Common myeloid progenitor, CD34-positive (primary cell): ENCODE measurements around the gene PAGR1.
A peak's percentile ranks its signal among the peaks of the same experiment; 100 is the strongest.
"Not testable (repeated sequence)": the region's sequence is repeated elsewhere in the genome, so short reads cannot be mapped to it uniquely, and the experiment has no call there.

Source experiments
- CTCF ChIA-PET: fragments of 350-600 bp; sonication (Branson Sonifier 250); formaldehyde crosslinking; loops from one replicate; lab custom pipeline; 2021; ENCODE audit warnings: antibody characterized with exemption; lab: Charles Lee
- POLR2A ChIA-PET: fragments of 350-600 bp; sonication (Branson Sonifier 250); formaldehyde crosslinking; loops from one replicate; lab custom pipeline; 2021; ENCODE audit warnings: antibody characterized with exemption; lab: Charles Lee
- DNase-seq, 3 donors: peaks; one replicate each; pipeline versions ENCODE4 v3.0.0 to v3.0.0-alpha.2; 2013
- H3K27ac ChIP-seq, 2 experiments: 1 replicate in 1 of 2; 2 replicates in 1 of 2; pipeline ENCODE4 v1.7.0; 2013; ENCODE audit warnings: inconsistent platforms in 2 of 2, low read length in 2 of 2, mild to moderate bottlenecking in 2 of 2, low read depth in 1 of 2, moderate library complexity in 1 of 2; ENCODE audit not compliant: severe bottlenecking in 2 of 2, insufficient read depth in 1 of 2, poor library complexity in 1 of 2
- H3K27me3 ChIP-seq, 5 experiments: replicated peaks in 2 of 5; 1 replicate in 3 of 5; 2 replicates in 2 of 5; pipeline versions ENCODE4 v1.6.1 to v1.7.0; 2013; ENCODE audit warnings: low read length in 4 of 5, mild to moderate bottlenecking in 2 of 5, moderate library complexity in 2 of 5, inconsistent platforms in 1 of 5; ENCODE audit not compliant: insufficient read depth in 5 of 5, control insufficient read depth in 4 of 5
- H3K36me3 ChIP-seq, 4 experiments: 1 replicate in 2 of 4; 2 replicates in 2 of 4; pipeline versions ENCODE4 v1.6.1 to v1.7.0; 2013; ENCODE audit warnings: low read length in 3 of 4, control low read depth in 1 of 4, mild to moderate bottlenecking in 1 of 4; ENCODE audit not compliant: control insufficient read depth in 4 of 4, insufficient read depth in 4 of 4
- H3K4me1 ChIP-seq, 4 experiments: 1 replicate in 3 of 4; 2 replicates in 1 of 4; pipeline versions ENCODE4 v1.6.1 to v1.7.1; 2013; ENCODE audit warnings: low read length in 3 of 4, mild to moderate bottlenecking in 3 of 4, control low read depth in 1 of 4, inconsistent platforms in 1 of 4, moderate library complexity in 1 of 4; ENCODE audit not compliant: control insufficient read depth in 4 of 4, insufficient read depth in 4 of 4; ENCODE audit errors: control extremely low read depth in 1 of 4
- H3K4me3 ChIP-seq, 7 experiments: 1 replicate in 4 of 7; 2 replicates in 3 of 7; pipeline versions ENCODE4 v1.5.1 to v1.7.0; 2013; ENCODE audit warnings: mild to moderate bottlenecking in 7 of 7, low read length in 6 of 7, moderate library complexity in 6 of 7, inconsistent platforms in 2 of 7, low read depth in 2 of 7, control low read depth in 1 of 7; ENCODE audit not compliant: insufficient read depth in 4 of 7, control insufficient read depth in 1 of 7; ENCODE audit errors: extremely low read depth in 1 of 7
- H3K9me3 ChIP-seq, 5 experiments: 1 replicate in 4 of 5; 2 replicates in 1 of 5; pipeline versions ENCODE4 v1.6.1 to v1.7.1; 2013; ENCODE audit warnings: low read length in 4 of 5, mild to moderate bottlenecking in 2 of 5, inconsistent platforms in 1 of 5, low read depth in 1 of 5, moderate library complexity in 1 of 5; ENCODE audit not compliant: control insufficient read depth in 4 of 5, insufficient read depth in 2 of 5; ENCODE audit errors: control extremely low read depth in 1 of 5
- WGBS: methylation state at CpG from one replicate; pipeline ENCODE4 v1.1.5; 2013; ENCODE audit not compliant: insufficient coverage; 5-methylcytosine and 5-hydroxymethylcytosine counted together

PAGR1 gene

DNA sequence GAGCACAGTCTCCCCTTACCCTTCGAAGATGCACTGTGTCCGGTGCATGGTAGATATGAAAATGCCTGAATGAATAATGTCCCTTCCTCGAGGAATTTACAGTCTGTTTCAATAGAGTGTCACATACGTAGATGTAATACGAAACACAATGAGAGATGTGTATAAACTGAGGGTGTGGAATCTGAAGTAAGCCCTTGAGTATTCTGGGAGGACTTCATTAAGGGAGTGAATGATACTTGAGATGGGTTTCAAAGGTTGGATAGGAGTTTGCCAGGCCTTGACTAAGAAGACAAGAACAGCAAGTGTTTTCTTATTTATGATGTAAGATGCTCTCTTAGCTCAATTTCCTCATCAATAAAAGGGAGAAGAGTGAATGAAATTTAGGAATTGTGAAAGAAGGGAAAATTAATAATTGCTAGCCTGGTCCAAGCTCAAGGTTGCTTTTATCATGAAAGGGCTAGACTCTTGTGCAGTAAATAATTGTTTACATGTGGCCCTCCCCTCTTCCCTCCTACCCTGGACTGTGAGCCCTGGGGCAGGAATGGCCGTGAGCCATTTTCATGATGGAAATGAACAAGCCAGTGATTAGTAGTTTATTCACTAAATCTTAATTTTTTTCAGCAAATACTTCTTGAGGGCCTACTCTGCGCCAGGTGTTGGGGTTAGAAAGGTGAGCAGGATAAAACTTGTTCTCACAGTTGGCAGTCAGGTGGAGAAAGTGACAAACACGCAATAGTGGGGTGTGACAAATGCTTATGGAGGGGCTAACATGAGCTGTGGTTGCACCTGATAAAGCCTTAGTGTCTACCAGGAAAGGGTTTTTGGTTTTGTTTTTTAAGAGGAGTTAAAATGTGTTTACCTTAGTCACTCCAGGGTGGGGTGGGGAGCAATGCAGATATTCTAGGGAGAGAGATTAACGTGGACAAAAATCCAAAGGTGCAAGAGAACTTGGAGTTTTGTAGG is 23.8 kb upstream of the PAGR1 start:
- ChIA-PET CTCF (interaction anchor here (3.8 kb wide), 1 partner anchor 11 kb away, joined by 28 read pairs; no protein-coding TSS in a partner anchor), POLR2A (interaction anchor here (0.7 kb wide), 1 partner anchor 149 kb away, joined by 4 read pairs; no protein-coding TSS in a partner anchor)
- Histone ChIP-seq H3K27me3 (no peaks in the 10 kb centered on the region), H3K36me3 (peaks cover 0 to 30% (median 5%) of the 10 kb centered on the region in 4 experiments), H3K9me3 (no peaks in the 10 kb centered on the region), H3K4me1 (peaks cover 12 to 33% (median 25%) of the 10 kb centered on the region in 4 experiments), H3K27ac (peak overlapping the region in 1 of 2 experiments; percentile 23), H3K4me3 (peak overlapping the region in 6 of 7 experiments; percentile 82 to 100 (median 98))
- WGBS = 85% methylated on average over 7 of the region's 9 CpGs
- no peak for DNase-seq

DNA sequence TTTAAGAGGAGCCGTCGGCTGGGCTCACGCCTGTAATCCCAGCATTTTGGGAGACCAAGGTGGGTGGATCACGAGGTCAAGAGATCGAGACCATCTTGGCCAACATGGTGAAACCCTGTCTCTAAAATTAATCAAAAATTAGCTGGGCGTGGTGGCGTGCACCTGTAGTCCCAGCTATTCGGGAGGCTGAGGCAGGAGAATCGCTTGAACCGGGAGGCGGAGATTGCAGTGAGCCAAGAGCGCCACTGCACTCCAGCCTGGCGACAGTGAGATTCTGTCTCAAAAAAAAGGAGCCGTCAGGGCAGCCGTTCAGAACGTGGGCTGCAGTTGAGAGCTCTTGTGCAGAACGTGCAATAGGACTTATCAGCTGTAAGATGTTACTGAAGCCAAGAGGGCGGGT is 22.8 kb upstream of the PAGR1 start:
- H3K9me3 ChIP-seq, DNase-seq, POLR2A ChIA-PET, H3K27me3 ChIP-seq, H3K27ac ChIP-seq: not testable (repeated sequence)
- WGBS = 97% methylated on average over 18 of the region's 18 CpGs
- Histone ChIP-seq H3K36me3 (peaks cover 0 to 40% (median 15%) of the 10 kb centered on the region in 4 experiments), H3K4me1 (peaks cover 12 to 33% (median 25%) of the 10 kb centered on the region in 4 experiments), H3K4me3 (peak overlapping the region in 1 of 7 experiments; percentile 6)
- CTCF ChIA-PET = interaction anchor here (3.0 kb wide), 1 partner anchor 11 kb away, joined by 19 read pairs; no protein-coding TSS in a partner anchor

DNA sequence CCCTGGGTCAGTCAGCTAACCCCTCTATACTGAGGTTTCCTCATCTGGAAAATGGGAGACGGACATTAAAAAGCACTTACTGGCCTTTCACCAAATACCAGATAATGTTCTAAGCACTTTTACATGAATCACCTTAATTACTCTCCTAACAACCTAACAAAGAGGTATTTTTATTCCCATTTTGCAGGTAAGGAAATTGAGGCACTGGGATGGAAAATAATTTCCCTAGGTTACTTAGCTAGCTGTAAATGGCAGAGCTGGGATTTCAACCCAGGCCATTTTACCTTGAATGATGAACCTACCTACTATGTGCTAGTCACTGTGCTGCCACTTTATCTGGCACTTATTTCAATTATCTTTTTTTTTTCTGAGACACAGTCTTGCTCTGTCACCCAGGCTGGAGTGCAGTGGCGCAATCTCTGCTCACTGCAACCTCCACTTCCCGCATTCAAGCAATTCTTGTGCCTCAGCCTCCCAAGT is 21.7 kb upstream of the PAGR1 start:
- Histone ChIP-seq H3K27me3 (no peaks in the 10 kb centered on the region), H3K4me3 (no peak overlapping the region), H3K27ac (peak overlapping the region in 1 of 2 experiments; percentile 30), H3K9me3 (no peaks in the 10 kb centered on the region), H3K4me1 (peaks cover 12 to 33% (median 25%) of the 10 kb centered on the region in 4 experiments), H3K36me3 (peaks cover 6 to 51% (median 26%) of the 10 kb centered on the region in 4 experiments)
- DNase-seq = no peak
- ChIA-PET POLR2A (interaction anchor here (1.7 kb wide), 1 partner anchor 10 kb away, joined by 6 read pairs; no protein-coding TSS in a partner anchor), CTCF (interaction anchor here (1.8 to 3.0 kb wide), 3 partner anchors 10 to 45 kb away, joined by 5 to 19 read pairs (median 7); no protein-coding TSS in a partner anchor)
- 83% methylated on average over 2 of the region's 3 CpGs for WGBS

DNA sequence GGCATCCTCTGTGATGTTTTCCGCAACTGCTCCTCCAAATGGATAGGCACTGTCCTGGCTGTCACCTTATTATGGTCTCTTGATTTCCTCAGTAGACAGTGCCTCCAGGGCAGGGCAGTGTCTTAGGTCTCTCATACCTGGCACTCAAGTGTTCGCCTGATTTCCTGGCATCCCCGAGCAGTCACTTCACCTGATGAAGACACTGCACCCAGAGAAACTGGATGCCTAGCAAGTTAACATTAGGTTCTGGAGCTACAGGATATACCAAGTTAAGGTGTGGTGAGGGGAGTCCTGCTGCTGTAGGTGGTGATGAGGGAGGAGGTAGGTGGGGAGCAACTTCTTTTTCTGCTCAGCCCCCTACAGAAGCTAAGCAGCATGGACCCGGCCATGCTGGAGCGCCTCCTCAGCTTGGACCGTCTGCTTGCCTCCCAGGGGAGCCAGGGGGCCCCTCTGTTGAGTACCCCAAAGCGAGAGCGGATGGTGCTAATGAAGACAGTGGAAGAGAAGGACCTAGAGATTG is 13.5 kb upstream of the PAGR1 start:
- WGBS = 96% methylated on average over 8 of the region's 8 CpGs
- Histone ChIP-seq H3K36me3 (peaks cover 15 to 61% (median 48%) of the 10 kb centered on the region in 4 experiments), H3K27ac (no peak overlapping the region), H3K4me1 (peaks cover 6 to 22% (median 14%) of the 10 kb centered on the region in 4 experiments), H3K9me3 (no peaks in the 10 kb centered on the region), H3K4me3 (no peak overlapping the region), H3K27me3 (no peaks in the 10 kb centered on the region)
- DNase-seq = no peak
- ChIA-PET CTCF (interaction anchor here (1.1 to 4.6 kb wide), 2 partner anchors 12 to 57 kb away, joined by 3 to 28 read pairs; partner anchors contain the start of gene KIF22), POLR2A (interaction anchor here (1.0 kb wide), 1 partner anchor 10 kb away, joined by 3 read pairs; no protein-coding TSS in a partner anchor)

DNA sequence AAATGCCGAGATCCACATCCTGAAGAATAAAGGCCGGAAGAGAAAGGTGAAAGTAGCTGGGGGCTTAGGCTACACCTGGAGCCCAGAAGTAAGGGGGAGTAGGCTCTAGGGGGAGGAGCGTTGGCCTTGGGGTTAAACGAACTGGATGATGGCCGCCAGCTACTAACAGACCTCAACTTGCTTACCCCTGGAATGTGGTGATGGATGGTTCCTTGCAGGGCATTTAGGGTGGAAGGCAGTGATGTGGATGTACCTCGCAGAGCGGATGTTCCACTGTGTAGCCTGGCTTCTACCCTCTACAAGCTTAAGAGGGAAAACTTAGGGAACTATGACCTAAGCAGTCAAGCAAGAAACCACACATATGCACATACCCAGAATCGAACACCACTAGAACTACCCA is 11.9 kb upstream of the PAGR1 start:
- CTCF ChIA-PET = interaction anchor here (0.9 to 4.6 kb wide), 8 partner anchors 10 to 200 kb away, joined by 3 to 28 read pairs (median 4); partner anchors contain the start of gene KIF22
- H3K4me3 ChIP-seq = peak overlapping the region in 2 of 7 experiments; percentile 90 to 94
- H3K27me3 ChIP-seq = no peaks in the 10 kb centered on the region
- peak overlapping the region; percentile 8 to 94 for H3K27ac ChIP-seq
- POLR2A ChIA-PET = interaction anchor here (0.7 to 1.7 kb wide), 3 partner anchors 10 to 60 kb away, joined by 3 to 6 read pairs (median 6); partner anchors contain the start of gene KIF22
- WGBS = 86% methylated on average over 3 of the region's 8 CpGs
- H3K36me3 ChIP-seq = peaks cover 13 to 58% (median 39%) of the 10 kb centered on the region in 4 experiments
- DNase-seq = no peak
- peaks cover 8 to 37% (median 29%) of the 10 kb centered on the region in 4 experiments for H3K4me1 ChIP-seq
- no peaks in the 10 kb centered on the region for H3K9me3 ChIP-seq

DNA sequence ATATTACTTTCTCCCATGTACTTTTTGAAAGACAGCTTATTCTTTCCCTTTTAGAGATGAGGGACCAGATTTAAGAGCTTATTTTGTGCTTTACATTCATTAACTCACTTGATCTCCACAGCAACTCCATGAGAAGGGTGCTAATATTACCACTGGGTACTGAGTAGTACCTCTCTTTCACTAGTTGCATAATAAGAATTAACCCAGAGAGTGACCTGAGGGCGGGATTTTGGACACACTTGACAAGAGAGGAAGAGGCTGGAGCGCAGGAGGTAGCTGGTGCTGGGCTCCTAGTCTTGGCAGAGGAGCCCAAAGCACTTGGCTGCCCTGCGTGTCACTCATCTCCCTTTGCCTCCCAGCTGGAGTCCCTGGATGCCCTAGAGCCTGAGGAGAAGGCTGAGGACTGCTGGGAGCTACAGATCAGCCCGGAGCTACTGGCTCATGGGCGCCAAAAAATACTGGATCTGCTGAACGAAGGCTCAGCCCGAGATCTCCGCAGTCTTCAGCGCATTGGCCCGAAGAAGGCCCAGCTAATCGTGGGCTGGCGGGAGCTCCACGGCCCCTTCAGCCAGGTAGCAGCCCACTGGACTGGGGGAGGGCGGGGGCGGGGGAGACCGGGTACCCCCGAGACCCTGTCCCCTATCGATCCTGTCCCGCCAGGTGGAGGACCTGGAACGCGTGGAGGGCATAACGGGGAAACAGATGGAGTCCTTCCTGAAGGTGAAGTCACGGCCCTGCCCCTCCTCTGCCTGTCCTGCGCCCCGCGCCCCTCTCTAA is 11.3 kb upstream of the PAGR1 start:
- Histone ChIP-seq H3K36me3 (peaks cover 10 to 58% (median 38%) of the 10 kb centered on the region in 4 experiments), H3K4me1 (peaks cover 8 to 43% (median 34%) of the 10 kb centered on the region in 4 experiments), H3K27me3 (no peaks in the 10 kb centered on the region), H3K9me3 (no peaks in the 10 kb centered on the region), H3K27ac (peak overlapping the region; percentile 83 to 94), H3K4me3 (peak overlapping the region; percentile 62 to 94 (median 79))
- DNase-seq = no peak
- ChIA-PET POLR2A (interaction anchor here (0.7 to 1.7 kb wide), 3 partner anchors 10 to 61 kb away, joined by 3 to 6 read pairs (median 6); partner anchors contain the start of gene KIF22), CTCF (interaction anchor here (0.9 to 4.6 kb wide), 7 partner anchors 10 to 200 kb away, joined by 3 to 28 read pairs (median 4); partner anchors contain the start of gene KIF22)
- WGBS = 12% methylated on average over 22 of the region's 26 CpGs
